ENCODE results near the gene BOK. TPM values are rescaled to one million over a fixed set of nuclear protein-coding genes. Genes with fewer than 3 reads are reported as not detected.
A peak's percentile ranks its signal among the peaks of the same experiment; 100 is the strongest.

BOK gene
- total and polyA plus RNA-seq, 2 of the 13 experiments (the other 11 are each of a cell fraction or from before 2014, with no cell fraction given), result 35.5 to 39.2 TPM

DNA sequence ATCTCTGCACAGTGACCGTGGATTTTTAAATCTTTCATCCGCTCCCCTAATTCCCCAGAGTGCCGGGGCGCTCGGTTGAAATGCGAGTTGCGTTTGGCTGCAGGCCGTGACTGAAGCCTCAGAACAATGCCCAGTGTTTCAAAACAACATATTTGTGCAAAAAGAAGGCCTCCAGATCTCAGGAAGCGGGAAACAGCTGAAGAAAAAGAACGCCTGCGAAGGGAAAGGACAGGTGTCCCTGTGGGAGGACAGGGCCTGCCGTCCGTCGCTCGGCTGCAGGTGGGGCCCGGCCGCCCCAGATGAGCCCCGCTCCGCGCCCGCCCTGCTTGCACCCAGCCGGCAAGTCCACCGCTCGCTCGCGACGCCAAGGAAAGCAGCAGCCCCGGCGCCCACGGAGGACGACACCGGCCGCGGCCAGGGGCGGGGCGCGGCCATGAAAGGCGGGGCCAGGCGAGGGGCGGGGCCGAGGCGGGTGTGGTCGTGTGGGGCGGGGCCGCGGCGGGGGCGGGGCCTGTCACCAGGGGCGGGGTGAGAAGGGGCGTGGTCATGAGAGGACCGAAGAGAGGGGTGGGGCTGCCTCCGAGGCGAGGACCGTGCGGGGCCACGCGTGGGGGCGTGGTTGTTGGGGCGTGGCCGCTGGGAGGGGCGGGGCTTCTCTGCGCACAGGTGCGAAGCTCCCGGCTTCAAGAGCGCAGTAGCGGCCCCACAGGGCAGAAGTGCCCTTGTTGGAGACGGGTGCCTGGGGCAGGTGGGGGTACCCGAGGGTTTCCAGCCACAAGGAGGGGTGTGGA lies 17.6 kb upstream of the BOK start (continued):
- TF ChIP-seq ZFP37 (CRISPR knock-in tag; IDR thresholded peaks at IDR 0.05; ENCODE audit: borderline replicate concordance) (no peak), CENPT (CRISPR knock-in tag; IDR thresholded peaks at IDR 0.05; ENCODE audit: low read depth) (no peak), SP4 (CRISPR knock-in tag; IDR thresholded peaks at IDR 0.05) (peak; percentile 71), ZNF251 (CRISPR knock-in tag; IDR thresholded peaks at IDR 0.05) (no peak), ADNP (CRISPR knock-in tag; IDR thresholded peaks at IDR 0.05) (no peak), AFF4 (CRISPR knock-in tag; IDR thresholded peaks at IDR 0.05) (no peak), UBTF (CRISPR knock-in tag; IDR thresholded peaks at IDR 0.05) (peak; percentile 25; the same call in 1 of the 2 replicates), XBP1 (CRISPR knock-in tag; IDR thresholded peaks at IDR 0.05) (no peak), KMT2A (CRISPR knock-in tag; IDR thresholded peaks at IDR 0.05) (no peak), ZNF501 (CRISPR knock-in tag; IDR thresholded peaks at IDR 0.05) (no peak), ZNF703 (CRISPR knock-in tag; IDR thresholded peaks at IDR 0.05; ENCODE audit: borderline replicate concordance) (no peak), MLLT10 (CRISPR knock-in tag; IDR thresholded peaks at IDR 0.05) (no peak), NRL (CRISPR knock-in tag; IDR thresholded peaks at IDR 0.05; ENCODE audit: borderline replicate concordance) (no peak), DPF2 (CRISPR knock-in tag; IDR thresholded peaks at IDR 0.05; ENCODE audit: borderline replicate concordance, low read depth) (no peak)
- TF ChIP-seq, protein P1, sequence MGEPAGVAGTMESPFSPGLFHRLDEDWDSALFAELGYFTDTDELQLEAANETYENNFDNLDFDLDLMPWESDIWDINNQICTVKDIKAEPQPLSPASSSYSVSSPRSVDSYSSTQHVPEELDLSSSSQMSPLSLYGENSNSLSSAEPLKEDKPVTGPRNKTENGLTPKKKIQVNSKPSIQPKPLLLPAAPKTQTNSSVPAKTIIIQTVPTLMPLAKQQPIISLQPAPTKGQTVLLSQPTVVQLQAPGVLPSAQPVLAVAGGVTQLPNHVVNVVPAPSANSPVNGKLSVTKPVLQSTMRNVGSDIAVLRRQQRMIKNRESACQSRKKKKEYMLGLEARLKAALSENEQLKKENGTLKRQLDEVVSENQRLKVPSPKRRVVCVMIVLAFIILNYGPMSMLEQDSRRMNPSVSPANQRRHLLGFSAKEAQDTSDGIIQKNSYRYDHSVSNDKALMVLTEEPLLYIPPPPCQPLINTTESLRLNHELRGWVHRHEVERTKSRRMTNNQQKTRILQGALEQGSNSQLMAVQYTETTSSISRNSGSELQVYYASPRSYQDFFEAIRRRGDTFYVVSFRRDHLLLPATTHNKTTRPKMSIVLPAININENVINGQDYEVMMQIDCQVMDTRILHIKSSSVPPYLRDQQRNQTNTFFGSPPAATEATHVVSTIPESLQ (CRISPR knock-in tag; conservative IDR thresholded peaks at IDR 0.05), result no peak
- TF ChIP-seq, protein P2, sequence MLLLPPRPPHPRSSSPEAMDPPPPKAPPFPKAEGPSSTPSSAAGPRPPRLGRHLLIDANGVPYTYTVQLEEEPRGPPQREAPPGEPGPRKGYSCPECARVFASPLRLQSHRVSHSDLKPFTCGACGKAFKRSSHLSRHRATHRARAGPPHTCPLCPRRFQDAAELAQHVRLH (CRISPR knock-in tag; IDR thresholded peaks at IDR 0.05; ENCODE audit: borderline replicate concordance, low read depth), result no peak
